HG02840 (cell line): ENCODE measurements around the gene DGKE.
A peak's percentile ranks its signal among the peaks of the same experiment; 100 is the strongest.

Experiments
- ATAC-seq: cut with Tn5 transposase; IDR thresholded peaks from one replicate; pipeline ENCODE4 v1.9.1; 2021; ENCODE audit warnings: mild to moderate bottlenecking, moderate library complexity, moderate number of reproducible peaks; ENCODE audit not compliant: unreplicated experiment, low FRiP score

DGKE gene

GRCh38 chr17:56912105-56912999, 78.4 kb downstream of the DGKE start:
- no peak for ATAC-seq

DNA sequence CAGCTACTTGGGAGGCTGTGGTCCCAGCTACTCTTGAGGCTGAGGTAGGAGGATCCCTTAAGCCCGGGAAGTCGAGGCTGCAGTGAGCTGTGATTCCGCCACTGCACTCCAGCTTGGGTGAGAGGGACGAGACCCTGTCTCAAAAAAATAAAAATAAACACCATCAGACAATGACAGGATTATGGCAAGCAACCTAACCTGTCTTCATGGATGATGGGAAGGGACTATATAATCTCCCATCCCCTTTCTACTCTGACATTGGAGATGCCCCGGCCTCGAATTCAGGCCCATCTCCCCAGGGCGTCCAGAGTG, 79.0 kb downstream of the DGKE start:
- ATAC-seq, result peak; percentile 3

DNA sequence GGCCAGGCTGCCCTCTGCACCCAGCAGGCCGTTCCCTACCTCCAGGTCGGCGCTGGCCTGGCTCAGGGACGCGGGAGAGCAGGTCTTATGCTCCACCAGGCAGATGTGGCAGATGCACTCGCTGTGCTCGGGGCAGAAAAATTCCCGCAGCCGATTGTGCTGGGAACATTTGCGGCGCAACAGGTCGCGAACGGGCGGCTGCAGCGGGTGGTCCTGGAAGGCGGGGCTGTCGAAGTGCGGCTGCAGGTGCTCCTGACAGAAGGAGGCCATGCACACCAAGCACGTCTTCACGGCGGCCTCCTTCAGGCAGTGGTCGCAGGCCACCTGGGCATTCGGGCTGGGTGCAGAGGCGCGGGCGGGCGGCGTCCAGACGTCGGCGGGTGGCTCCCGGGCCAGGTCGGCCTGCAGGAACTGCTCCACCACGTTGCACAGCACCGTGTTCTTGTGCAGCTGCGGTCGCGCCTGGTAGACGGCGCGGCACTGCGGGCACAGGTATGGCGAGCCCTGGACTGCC, 79.5 kb downstream of the DGKE start:
- ATAC-seq, result peak; percentile 37

- peak; percentile 59 for ATAC-seq
Observed at GRCh38 chr17:56913867-56914580, 80.1 kb downstream of the DGKE start, which contains the start of gene TRIM25. Gene TRIM25, minus strand, starts transcription at chr17:56914049. Its CDS starts 61 bp downstream, at chr17:56913988.

DNA sequence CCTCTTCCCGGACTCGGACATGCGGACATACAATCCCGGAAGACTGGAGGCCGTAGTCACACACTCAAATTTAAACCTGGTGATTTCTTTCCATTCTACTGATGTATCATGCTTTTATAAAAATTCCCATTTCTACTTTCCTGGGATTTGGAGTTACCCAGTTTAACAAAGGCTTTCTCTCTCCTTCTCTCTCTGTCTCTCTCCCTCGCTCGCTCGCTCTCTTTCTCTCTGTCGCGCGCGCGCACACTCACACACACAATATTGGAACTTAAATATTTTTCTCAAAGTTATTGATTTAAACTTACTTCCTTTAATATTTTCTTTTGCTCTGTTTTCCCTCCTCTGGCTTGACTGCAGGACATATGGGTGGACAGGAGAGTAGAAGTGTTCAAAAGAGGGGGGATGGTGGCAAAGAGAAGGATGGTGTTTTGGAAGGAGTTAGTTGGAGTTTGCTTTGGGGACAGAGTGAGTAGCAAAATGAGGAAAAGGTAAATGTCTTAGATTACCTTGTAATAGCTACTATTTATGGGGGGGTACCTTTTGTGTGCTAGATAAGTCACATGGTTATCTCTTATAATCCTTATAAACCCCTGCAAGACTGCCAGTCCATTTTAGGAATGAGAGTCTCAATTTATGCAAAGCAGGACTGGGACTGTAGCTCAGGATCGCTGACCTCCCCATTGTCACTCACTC, 80.8 kb downstream of the DGKE start:
- no peak for ATAC-seq

GRCh38 chr17:56917559-56918296, 83.8 kb downstream of the DGKE start:
- ATAC-seq, result no peak

GRCh38 chr17:56918916-56919315, 85.0 kb downstream of the DGKE start:
- no peak for ATAC-seq
